HL-60 (cell line): Measurements from ENCODE around the gene KCNMA1.
"Not testable (repeated sequence)": the region's sequence is repeated elsewhere in the genome, so short reads cannot be mapped to it uniquely, and the experiment has no call there.

Source experiments
- GABPA ChIP-seq: IDR thresholded peaks from 2 replicates; pipeline ENCODE4 v1.6.1; 2012; ENCODE audit warnings: low read depth
- POLR2AphosphoS5 ChIP-seq: IDR thresholded peaks from 2 replicates; pipeline ENCODE4 v1.6.1; 2012; ENCODE audit warnings: low read depth
- SPI1 ChIP-seq: IDR thresholded peaks from 2 replicates; pipeline ENCODE4 v1.6.1; 2012; ENCODE audit warnings: low read depth, mild to moderate bottlenecking, borderline replicate concordance
- TF ChIP-seq, protein P1 (sequence below): IDR thresholded peaks from one replicate; pipeline ENCODE4 v1.5.1; 2011; ENCODE audit warnings: low read length, control low read depth, inconsistent platforms; ENCODE audit not compliant: insufficient read depth

- not testable (repeated sequence) for TF ChIP-seq GABPA, POLR2AphosphoS5, SPI1
- TF ChIP-seq, protein P1, sequence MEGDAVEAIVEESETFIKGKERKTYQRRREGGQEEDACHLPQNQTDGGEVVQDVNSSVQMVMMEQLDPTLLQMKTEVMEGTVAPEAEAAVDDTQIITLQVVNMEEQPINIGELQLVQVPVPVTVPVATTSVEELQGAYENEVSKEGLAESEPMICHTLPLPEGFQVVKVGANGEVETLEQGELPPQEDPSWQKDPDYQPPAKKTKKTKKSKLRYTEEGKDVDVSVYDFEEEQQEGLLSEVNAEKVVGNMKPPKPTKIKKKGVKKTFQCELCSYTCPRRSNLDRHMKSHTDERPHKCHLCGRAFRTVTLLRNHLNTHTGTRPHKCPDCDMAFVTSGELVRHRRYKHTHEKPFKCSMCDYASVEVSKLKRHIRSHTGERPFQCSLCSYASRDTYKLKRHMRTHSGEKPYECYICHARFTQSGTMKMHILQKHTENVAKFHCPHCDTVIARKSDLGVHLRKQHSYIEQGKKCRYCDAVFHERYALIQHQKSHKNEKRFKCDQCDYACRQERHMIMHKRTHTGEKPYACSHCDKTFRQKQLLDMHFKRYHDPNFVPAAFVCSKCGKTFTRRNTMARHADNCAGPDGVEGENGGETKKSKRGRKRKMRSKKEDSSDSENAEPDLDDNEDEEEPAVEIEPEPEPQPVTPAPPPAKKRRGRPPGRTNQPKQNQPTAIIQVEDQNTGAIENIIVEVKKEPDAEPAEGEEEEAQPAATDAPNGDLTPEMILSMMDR = not testable (repeated sequence)
These were observed 21.6 kb upstream of the KCNMA1 start for GRCh38 chr10:77659046-77659670.
